Suprapubic skin (tissue), 3 donors: Measurements from ENCODE around the gene CHST10.

ENCODE experiments used
- CTCF ChIP-seq, 2 donors: fragments of 200-600 bp in 1 of 2; fragments of 450-650 bp in 1 of 2; sonication (generic) in 1 of 2; IDR thresholded peaks; one replicate each; pipeline ENCODE4 v1.5.1; 2016 to 2019; ENCODE audit warnings: antibody characterized with exemption in 2 of 2, mild to moderate bottlenecking in 1 of 2, moderate library complexity in 1 of 2
- POLR2A ChIP-seq, 2 donors: fragments of 450-650 bp; IDR thresholded peaks; one replicate each; pipeline ENCODE4 v1.6.1; 2017; ENCODE audit warnings: antibody characterized with exemption in 2 of 2, mild to moderate bottlenecking in 2 of 2, moderate library complexity in 2 of 2

- no peak for TF ChIP-seq POLR2A (IDR thresholded peaks at IDR 0.05)
- TF ChIP-seq CTCF (IDR thresholded peaks at IDR 0.05): no peak
Observed at GRCh38 chr2:100406120-100406508, 11.4 kb downstream of the CHST10 start.
